ENCODE data around the gene TSC2. TPM values are rescaled to one million over a fixed set of nuclear protein-coding genes. Genes with fewer than 3 reads are reported as not detected.

TSC2 gene
- total RNA-seq, 3 donors from 2014 or later: 140 to 161 (median 150) TPM

DNA sequence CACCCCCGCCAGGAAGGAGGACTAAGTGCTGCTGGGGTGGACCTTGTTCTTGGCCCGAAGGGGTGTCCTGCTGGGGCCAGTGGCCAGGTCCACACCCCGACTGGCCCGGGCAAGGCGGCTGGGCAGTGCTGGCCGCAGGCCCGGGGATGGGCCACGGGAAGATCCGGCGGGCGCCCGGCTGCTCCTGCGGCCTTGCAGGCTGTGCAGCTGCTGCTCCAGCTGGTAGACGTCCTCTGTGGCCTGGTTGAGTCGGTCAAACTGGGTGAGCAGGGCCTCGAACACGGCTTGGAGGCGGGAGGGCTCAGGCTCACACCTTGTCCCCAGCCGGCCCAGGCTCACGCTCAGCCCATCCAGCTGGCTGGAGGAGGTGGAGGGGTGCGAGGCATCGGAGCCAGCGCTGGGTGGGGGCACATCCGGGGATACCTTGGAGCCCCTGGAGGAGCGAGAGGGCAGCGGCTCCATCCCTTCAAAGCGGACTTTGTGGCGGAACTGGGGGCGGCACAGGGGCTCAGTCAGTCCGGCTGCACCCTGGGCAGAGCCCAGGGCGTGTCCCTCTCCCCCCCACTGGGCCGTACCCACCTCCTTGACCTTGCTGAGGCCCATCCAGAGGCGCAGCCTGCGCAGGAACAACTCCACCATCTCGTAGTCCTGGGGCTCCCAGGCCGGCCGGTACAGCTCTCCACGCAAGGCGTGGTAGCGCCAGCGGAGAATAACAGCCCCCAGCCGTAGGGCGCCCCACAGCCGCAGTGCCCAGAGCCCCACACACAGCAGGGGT, 42.1 kb downstream of the TSC2 start:
- Histone ChIP-seq H3K4me3 (peak overlapping the region; percentile 17), H3K9me3 (no peaks in the 10 kb centered on the region), H3K4me1 (ENCODE audit: low read depth) (peaks cover 23% of the 10 kb centered on the region), H3K36me3 (ENCODE audit: low read depth) (peaks cover 5% of the 10 kb centered on the region)
- DNase-seq (peak in 2 of 3 donors; percentile 33 to 65), ATAC-seq (no peak)
- intact Hi-C loops (cut with DNase I, micrococcal nuclease): no loop called here
- no peak for TF ChIP-seq CTCF (IDR thresholded peaks at IDR 0.05)

GRCh38 chr16:2090481-2090776, 42.6 kb downstream of the TSC2 start:
- ATAC-seq (peak; percentile 2), DNase-seq (peak in 1 of 3 donors; percentile 69)
- Histone ChIP-seq H3K4me3 (peak overlapping the region; percentile 17), H3K4me1 (ENCODE audit: low read depth) (peaks cover 23% of the 10 kb centered on the region), H3K9me3 (no peaks in the 10 kb centered on the region), H3K36me3 (ENCODE audit: low read depth) (peaks cover 5% of the 10 kb centered on the region)
- intact Hi-C loops (cut with DNase I, micrococcal nuclease): no loop called here
- no peak for TF ChIP-seq CTCF (IDR thresholded peaks at IDR 0.05)

DNA sequence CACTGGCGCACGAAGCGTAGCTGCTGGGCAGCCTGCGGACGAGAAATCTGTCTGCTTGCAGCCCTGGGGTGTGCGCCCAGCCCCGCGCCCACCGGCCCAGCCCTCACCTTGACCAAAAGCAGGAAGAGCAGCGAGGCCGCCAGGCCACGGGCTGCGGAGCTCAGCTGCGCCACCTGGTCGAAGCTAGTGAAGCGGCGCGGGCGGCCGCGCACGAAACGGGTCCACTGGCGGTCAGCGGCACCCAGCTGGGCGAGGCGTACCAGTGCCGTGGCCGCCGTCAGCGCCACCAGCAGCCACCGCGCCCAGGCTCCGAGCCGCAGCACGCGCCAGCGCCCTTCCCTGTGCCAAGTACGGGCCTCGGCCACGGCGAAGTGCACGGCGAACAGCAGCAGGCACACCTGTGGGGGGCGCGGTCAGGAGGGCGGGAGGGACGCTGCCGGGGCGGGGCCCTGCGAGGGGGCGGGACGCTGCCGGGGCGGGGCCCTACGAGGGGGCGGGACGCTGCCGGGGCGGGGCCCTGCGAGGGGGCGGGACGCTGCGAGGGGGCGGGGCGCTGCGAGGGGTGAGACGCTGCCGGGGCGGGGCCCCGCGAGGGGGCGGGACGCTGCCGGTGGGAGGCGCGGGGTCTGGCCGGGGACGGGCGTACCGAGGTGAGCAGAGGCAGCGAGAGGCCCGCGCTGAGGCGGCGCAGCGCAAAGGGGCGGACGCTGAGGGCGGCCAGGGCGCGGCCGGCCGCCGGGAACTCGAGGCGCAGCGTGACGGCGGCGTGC, 43.2 kb downstream of the TSC2 start:
- DNase-seq (peak; percentile 92 to 96 (median 93)), ATAC-seq (peak; percentile 79)
- no peak for TF ChIP-seq CTCF (IDR thresholded peaks at IDR 0.05)
- Histone ChIP-seq H3K36me3 (ENCODE audit: low read depth) (peaks cover 5% of the 10 kb centered on the region), H3K4me3 (peak overlapping the region; percentile 17), H3K9me3 (no peaks in the 10 kb centered on the region), H3K4me1 (ENCODE audit: low read depth) (peaks cover 23% of the 10 kb centered on the region)
- intact Hi-C loops (cut with DNase I, micrococcal nuclease): no loop called here

DNA sequence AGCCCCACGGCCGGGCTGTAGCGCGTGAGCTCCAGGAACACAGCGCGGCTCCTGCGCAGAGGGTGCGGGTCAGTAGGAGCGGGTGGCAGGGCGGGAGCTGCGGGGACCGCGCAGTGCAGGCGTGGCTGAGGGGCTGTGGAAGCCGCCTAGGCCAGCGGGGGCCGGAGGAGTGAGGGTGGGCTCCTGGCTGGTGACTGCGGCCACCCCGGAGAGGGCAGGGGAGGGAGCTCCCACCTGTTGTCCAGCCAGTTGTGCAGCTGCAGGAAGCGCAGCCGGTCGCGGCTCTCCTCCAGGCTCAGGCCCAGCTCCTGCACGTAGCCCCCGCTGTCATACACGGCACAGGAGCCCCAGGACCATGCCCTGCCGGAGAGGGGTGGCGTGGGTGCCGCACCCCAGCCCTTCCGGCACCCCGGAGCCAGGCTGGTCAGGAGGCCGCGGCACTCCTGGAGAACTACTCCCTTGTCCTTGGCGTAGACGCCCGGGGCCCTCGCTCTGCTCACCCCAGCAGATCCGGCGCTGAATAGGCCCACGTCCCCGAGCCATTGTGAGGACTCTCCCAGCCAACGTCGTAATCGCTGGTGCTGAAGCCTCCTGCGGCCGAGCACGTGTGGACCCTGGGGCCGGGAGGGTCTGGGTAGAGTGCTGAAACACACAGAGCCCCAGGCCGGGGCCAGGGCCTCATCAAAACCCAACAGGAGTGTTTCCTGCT, 43.9 kb downstream of the TSC2 start:
- ATAC-seq (peak; percentile 11), DNase-seq (peak in 1 of 3 donors; percentile 66)
- intact Hi-C loops (cut with DNase I, micrococcal nuclease): no loop called here
- Histone ChIP-seq H3K36me3 (ENCODE audit: low read depth) (peaks cover under 1% of the 10 kb centered on the region), H3K4me3 (peak overlapping the region; percentile 11), H3K9me3 (no peaks in the 10 kb centered on the region), H3K4me1 (ENCODE audit: low read depth) (peaks cover 23% of the 10 kb centered on the region)
- TF ChIP-seq CTCF (IDR thresholded peaks at IDR 0.05): no peak

DNA sequence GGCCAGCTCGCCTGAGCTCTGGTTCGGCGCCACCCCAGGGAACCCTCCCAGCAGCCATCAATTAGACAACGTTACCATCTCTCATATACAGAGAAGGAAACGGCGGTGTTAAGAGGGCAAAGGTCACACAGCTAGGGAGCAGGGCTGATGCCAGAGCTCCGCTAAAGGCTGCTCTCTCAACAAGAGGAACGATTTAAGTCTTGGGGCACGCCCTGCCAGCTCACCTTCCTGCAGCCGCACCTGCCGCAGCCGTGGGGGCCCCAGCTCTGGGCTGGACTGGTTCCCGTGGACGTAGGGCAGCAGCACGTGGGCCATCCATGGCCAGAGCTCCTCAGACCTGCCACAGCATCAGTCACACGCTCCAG, 44.5 kb downstream of the TSC2 start:
- ATAC-seq: peak; percentile 61

More for the DNA sequence above, 44.5 kb downstream of the TSC2 start:
- no peak for TF ChIP-seq CTCF (IDR thresholded peaks at IDR 0.05)
- Histone ChIP-seq H3K4me3 (peak overlapping the region; percentile 11), H3K36me3 (ENCODE audit: low read depth) (no peaks in the 10 kb centered on the region), H3K4me1 (ENCODE audit: low read depth) (peaks cover 23% of the 10 kb centered on the region), H3K9me3 (no peaks in the 10 kb centered on the region)
- peak; percentile 80 to 91 (median 85) for DNase-seq
- intact Hi-C loops (cut with DNase I, micrococcal nuclease): no loop called here

Measured in mucosa of descending colon (tissue), 3 donors.